HepG2 (cell line): Measurements from ENCODE around the gene GLYATL1B. TPM values are rescaled to one million over a fixed set of nuclear protein-coding genes. Genes with fewer than 3 reads are reported as not detected.

ENCODE experiments used
- ARID4A ChIP-seq: sonication (generic); formaldehyde crosslinking; IDR thresholded peaks from 2 replicates; pipeline ENCODE4 v1.5.0; 2020; ENCODE audit warnings: mild to moderate bottlenecking, missing genetic modification reagents, borderline replicate concordance
- ARNT2 ChIP-seq: sonication (generic); formaldehyde crosslinking; IDR thresholded peaks from 2 replicates; pipeline ENCODE4 v1.8.0; 2022; ENCODE audit warnings: mild to moderate bottlenecking, low read depth, missing genetic modification reagents, moderate library complexity
- ASH2L ChIP-seq: fragments of 300-600, 200-600 bp; sonication (generic); IDR thresholded peaks from 2 replicates; pipeline ENCODE4 v1.7.0; 2017; ENCODE audit warnings: low read depth, mild to moderate bottlenecking, moderate library complexity, mixed read lengths, low read length; ENCODE audit not compliant: insufficient read length
- CC2D1A ChIP-seq: sonication (generic); formaldehyde crosslinking; IDR thresholded peaks from 2 replicates; pipeline ENCODE4 v1.8.1; 2023; ENCODE audit warnings: mild to moderate bottlenecking, missing genetic modification reagents
- DMAP1 ChIP-seq: IDR thresholded peaks from 2 replicates; pipeline ENCODE4 v1.6.1; 2016
- GABPA ChIP-seq, 2 experiments: IDR thresholded peaks; 2 replicates each; pipeline ENCODE4 v1.6.1; 2011 to 2016; ENCODE audit warnings: low read depth in 2 of 2, low read length in 1 of 2, missing biosample characterization in 1 of 2, missing genetic modification characterization in 1 of 2
- MED8 ChIP-seq: sonication (generic); formaldehyde crosslinking; IDR thresholded peaks from 2 replicates; pipeline ENCODE4 v1.8.1; 2023; ENCODE audit warnings: mild to moderate bottlenecking, missing genetic modification reagents; ENCODE audit not compliant: insufficient replicate concordance
- NFKB2 ChIP-seq: sonication (generic); formaldehyde crosslinking; IDR thresholded peaks from 2 replicates; pipeline ENCODE4 v1.4.0; 2020; ENCODE audit warnings: missing genetic modification reagents, borderline replicate concordance
- NR0B2 ChIP-seq: sonication (generic); formaldehyde crosslinking; IDR thresholded peaks from 2 replicates; pipeline ENCODE4 v1.4.0; 2020; ENCODE audit warnings: mild to moderate bottlenecking, missing genetic modification reagents
- RBM39 ChIP-seq: fragments of 200-400 bp; formaldehyde crosslinking; IDR thresholded peaks from one replicate; pipeline ENCODE4 v1.6.1; 2018; ENCODE audit warnings: antibody characterized with exemption, mild to moderate bottlenecking, low read depth, low read length; ENCODE audit not compliant: poor library complexity, severe bottlenecking
- TFDP1 ChIP-seq: IDR thresholded peaks from 2 replicates; pipeline ENCODE4 v1.6.1; 2016; ENCODE audit warnings: missing compliant biosample characterization, missing genetic modification reagents, borderline replicate concordance
- ZMAT3 ChIP-seq: sonication (generic); formaldehyde crosslinking; conservative IDR thresholded peaks from 2 replicates; pipeline ENCODE4 v1.7.0; 2021; ENCODE audit warnings: missing genetic modification reagents
- ZNF232 ChIP-seq: sonication (generic); formaldehyde crosslinking; IDR thresholded peaks from 2 replicates; pipeline ENCODE4 v1.4.0; 2020; ENCODE audit warnings: missing genetic modification reagents, borderline replicate concordance
- ZNF263 ChIP-seq: sonication (generic); formaldehyde crosslinking; IDR thresholded peaks from 2 replicates; pipeline ENCODE4 v1.4.0; 2020; ENCODE audit warnings: missing genetic modification reagents
- ZNF549 ChIP-seq: sonication (generic); formaldehyde crosslinking; IDR thresholded peaks from 2 replicates; pipeline ENCODE4 v1.5.0; 2020; ENCODE audit warnings: missing genetic modification reagents
- ZNF773 ChIP-seq: sonication (generic); formaldehyde crosslinking; IDR thresholded peaks from 2 replicates; pipeline ENCODE4 v1.4.0; 2020; ENCODE audit warnings: missing genetic modification reagents, borderline replicate concordance
- polyA plus RNA-seq, 8 experiments: library from polyadenylated mRNA; depleted of rRNA in 3 of 8; stranded (reverse) in 7 of 8; unstranded in 1 of 8; fragments of >200 nt; fragmentation: Illumina TruSeq in 4 of 8; extraction: Trizol in 4 of 8; gene quantifications; 2 replicates each; pipeline versions ENCODE4 v1.2.1 to v1.2.3, GENCODE V29; 2011 to 2016; ENCODE audit warnings: low read depth in 4 of 8, missing spikeins in 1 of 8, mixed read lengths in 1 of 8; ENCODE audit not compliant: insufficient read depth in 1 of 8
- total RNA-seq, 5 experiments: library from RNA; depleted of rRNA; stranded (reverse); fragments of >200 nt; fragmentation: Illumina TruSeq; extraction: Trizol; gene quantifications; 2 replicates each; pipeline ENCODE4 v1.2.3, GENCODE V29; 2016; ENCODE audit warnings: low read depth in 1 of 5
- TF ChIP-seq, protein P1 (sequence below): sonication (generic); formaldehyde crosslinking; IDR thresholded peaks from 2 replicates; pipeline ENCODE4 v1.8.1; 2023; ENCODE audit warnings: mild to moderate bottlenecking, inconsistent platforms, moderate library complexity, missing genetic modification reagents, borderline replicate concordance
- TF ChIP-seq, protein P2 (sequence below): sonication (generic); formaldehyde crosslinking; IDR thresholded peaks from 2 replicates; pipeline ENCODE4 v1.8.0; 2022; ENCODE audit warnings: low read depth, missing genetic modification reagents

The GLYATL1B gene
- total and polyA plus RNA-seq, 2 of the 13 experiments (the other 11 are each of a cell fraction or from before 2014, with no cell fraction given) = not detected

DNA sequence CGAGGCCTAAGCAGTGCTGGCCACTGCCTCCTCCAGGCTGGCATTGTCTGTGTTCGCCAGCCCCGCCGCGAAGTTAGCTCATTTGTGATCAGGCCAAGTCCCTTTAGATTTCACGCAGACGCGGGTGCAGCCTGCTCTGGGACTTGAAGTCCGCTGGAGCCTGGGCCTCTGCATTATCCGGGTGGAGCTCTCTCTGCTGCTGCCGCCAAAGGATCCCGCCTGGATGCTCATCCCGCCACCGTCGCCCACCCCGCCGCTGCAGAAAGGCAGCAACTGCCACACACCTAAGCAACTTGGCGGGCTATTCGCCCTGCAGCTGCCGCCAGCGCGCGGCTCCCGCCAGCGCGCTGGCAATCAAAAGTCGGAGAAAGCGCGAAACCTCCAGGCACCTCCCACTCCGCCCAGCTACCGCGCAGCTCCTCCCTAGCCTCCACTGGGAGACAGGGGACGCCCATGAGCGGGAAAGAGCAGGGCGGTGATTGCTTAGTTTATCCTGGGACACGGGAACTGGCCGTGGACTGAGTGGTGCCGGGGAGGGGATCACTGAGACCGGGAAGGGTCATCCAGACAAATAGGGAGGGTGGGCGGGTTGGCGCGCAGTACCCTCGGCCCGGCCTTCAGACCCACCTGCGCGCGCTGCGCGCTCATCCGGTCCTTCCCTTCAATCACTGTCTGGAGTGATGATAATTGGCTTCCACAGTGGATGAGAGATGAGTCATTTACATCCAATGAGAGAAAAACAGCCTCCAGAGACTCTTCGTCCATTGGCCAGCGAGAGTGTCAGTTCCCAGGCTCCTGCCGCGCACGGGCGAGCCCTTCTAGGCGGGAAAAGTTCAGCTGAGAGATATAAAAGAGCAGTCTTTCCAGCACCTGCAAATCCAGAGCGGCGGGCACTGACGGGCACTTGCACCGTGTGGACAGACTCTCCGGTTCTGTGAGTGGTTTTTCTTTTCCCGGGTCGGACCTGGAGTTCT, 20.5 kb downstream of the GLYATL1B start, which contains the start of gene FAM111B (continued):
- TF ChIP-seq ARID4A (CRISPR knock-in tag) (peak; percentile 58; the same call in 1 of the 2 replicates), ARNT2 (CRISPR knock-in tag) (0 out of 2 replicates have a peak, but pooled peaks have one; percentile 15), GABPA (IDR thresholded peaks at IDR 0.05; ENCODE audit: low read depth, low read length) (no peak), GABPA (CRISPR knock-in tag; IDR thresholded peaks at IDR 0.05; ENCODE audit: low read depth) (peak; percentile 29; the same call in 1 of the 2 replicates), NR0B2 (0 out of 2 replicates have a peak, but pooled peaks have one; percentile 37), ZNF549 (no peak), DMAP1 (peak; percentile 48; the same call in 1 of the 2 replicates), ZNF232 (CRISPR knock-in tag) (peak; percentile 30; the same call in 1 of the 2 replicates), CC2D1A (CRISPR knock-in tag) (peak; percentile 79; the same call in 1 of the 2 replicates), TFDP1 (peak; percentile 91), NFKB2 (CRISPR knock-in tag) (0 out of 2 replicates have a peak, but pooled peaks have one; percentile 44), MED8 (no peak), RBM39 (peak; percentile 72), ZNF773 (CRISPR knock-in tag) (no peak), ASH2L (peak; percentile 14), ZNF263 (CRISPR knock-in tag) (peak; percentile 68; the same call in 1 of the 2 replicates), ZMAT3 (CRISPR knock-in tag) (0 out of 2 replicates have a peak, but pooled peaks have one; percentile 38)
- TF ChIP-seq, protein P1, sequence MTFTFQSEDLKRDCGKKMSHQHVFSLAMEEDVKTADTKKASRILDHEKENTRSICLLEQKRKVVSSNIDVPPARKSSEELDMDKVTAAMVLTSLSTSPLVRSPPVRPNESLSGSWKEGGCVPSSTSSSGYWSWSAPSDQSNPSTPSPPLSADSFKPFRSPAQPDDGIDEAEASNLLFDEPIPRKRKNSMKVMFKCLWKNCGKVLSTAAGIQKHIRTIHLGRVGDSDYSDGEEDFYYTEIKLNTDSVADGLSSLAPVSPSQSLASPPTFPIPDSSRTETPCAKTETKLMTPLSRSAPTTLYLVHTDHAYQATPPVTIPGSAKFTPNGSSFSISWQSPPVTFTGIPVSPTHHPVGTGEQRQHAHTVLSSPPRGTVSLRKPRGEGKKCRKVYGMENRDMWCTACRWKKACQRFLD (CRISPR knock-in tag) = no peak
- TF ChIP-seq, protein P2, sequence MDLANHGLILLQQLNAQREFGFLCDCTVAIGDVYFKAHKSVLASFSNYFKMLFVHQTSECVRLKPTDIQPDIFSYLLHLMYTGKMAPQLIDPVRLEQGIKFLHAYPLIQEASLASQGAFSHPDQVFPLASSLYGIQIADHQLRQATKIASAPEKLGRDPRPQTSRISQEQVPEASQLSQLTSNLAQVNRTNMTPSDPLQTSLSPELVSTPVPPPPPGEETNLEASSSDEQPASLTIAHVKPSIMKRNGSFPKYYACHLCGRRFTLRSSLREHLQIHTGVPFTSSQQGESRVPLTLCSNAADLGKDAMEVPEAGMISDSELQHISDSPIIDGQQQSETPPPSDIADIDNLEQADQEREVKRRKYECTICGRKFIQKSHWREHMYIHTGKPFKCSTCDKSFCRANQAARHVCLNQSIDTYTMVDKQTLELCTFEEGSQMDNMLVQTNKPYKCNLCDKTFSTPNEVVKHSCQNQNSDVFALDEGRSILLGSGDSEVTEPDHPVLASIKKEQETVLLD (CRISPR knock-in tag) = 0 out of 2 replicates have a peak, but pooled peaks have one; percentile 45
